Activated T-cell treated with anti-CD3 and anti-CD28 coated beads for 1 hour (primary cell): ENCODE measurements around the gene ZDHHC18.

Source experiments
- DNase-seq: peaks from one replicate; pipeline ENCODE4 v3.0.0-alpha.2; 2020; ENCODE audit warnings: low read depth

The ZDHHC18 gene, protein sequence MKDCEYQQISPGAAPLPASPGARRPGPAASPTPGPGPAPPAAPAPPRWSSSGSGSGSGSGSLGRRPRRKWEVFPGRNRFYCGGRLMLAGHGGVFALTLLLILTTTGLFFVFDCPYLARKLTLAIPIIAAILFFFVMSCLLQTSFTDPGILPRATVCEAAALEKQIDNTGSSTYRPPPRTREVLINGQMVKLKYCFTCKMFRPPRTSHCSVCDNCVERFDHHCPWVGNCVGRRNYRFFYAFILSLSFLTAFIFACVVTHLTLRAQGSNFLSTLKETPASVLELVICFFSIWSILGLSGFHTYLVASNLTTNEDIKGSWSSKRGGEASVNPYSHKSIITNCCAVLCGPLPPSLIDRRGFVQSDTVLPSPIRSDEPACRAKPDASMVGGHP

DNA sequence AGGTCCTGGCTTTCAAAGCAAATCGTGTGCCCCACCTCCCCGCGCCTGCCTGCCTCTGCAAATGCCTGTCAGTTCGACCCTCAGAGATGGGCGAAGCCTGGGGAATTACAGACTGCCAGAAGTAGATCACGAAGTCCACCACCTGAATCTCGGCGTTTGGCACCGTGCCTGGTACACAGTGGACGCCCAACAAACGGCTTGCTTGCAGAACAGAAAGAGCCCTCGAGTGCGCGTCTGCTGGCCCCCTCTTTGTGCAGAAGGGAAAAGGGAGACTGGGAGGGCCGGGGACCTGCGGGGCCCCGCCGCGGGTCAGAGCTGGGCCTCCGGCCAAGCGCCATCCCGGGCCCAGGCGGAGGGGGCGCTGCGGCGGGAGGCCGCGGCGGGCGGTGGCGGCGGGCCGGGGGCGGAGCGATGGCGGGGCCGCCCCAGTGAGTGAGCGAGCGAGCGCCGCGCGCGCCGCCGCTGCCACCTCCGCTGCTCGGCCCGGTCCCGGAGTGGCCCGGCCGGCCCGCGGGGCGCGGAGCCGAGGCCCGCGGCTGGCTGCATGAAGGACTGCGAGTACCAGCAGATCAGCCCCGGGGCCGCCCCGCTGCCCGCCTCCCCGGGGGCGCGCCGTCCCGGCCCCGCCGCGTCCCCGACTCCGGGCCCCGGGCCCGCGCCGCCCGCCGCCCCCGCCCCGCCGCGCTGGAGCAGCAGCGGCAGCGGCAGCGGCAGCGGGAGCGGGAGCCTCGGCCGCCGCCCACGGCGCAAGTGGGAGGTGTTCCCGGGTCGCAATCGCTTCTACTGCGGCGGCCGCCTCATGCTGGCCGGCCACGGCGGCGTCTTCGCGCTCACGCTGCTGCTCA lies at the start of gene ZDHHC18:
Gene ZDHHC18, plus strand, starts transcription at position 428 of the 845 bp plus-strand sequence. Its CDS starts 117 bp downstream, at position 545.
- DNase-seq: peak; percentile 60

DNA sequence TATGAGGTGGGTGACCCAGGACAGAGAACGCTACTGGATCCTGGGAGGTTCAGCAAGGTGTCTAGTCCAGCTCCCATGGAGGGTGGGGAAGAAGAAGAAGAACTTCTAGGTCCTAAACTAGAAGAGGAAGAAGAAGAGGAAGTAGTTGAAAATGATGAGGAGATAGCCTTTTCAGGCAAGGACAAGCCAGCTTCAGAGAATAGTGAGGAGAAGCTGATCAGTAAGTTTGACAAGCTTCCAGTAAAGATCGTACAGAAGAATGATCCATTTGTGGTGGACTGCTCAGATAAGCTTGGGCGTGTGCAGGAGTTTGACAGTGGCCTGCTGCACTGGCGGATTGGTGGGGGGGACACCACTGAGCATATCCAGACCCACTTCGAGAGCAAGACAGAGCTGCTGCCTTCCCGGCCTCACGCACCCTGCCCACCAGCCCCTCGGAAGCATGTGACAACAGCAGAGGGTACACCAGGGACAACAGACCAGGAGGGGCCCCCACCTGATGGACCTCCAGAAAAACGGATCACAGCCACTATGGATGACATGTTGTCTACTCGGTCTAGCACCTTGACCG lies 47.3 kb upstream of the ZDHHC18 start:
- no peak for DNase-seq

DNA sequence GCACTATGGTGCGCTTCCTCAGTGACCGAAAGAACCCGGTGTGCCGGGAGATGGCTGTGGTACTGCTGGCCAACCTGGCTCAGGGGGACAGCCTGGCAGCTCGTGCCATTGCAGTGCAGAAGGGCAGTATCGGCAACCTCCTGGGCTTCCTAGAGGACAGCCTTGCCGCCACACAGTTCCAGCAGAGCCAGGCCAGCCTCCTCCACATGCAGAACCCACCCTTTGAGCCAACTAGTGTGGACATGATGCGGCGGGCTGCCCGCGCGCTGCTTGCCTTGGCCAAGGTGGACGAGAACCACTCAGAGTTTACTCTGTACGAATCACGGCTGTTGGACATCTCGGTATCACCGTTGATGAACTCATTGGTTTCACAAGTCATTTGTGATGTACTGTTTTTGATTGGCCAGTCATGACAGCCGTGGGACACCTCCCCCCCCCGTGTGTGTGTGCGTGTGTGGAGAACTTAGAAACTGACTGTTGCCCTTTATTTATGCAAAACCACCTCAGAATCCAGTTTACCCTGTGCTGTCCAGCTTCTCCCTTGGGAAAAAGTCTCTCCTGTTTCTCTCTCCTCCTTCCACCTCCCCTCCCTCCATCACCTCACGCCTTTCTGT lies 46.0 kb upstream of the ZDHHC18 start:
- DNase-seq: no peak

DNA sequence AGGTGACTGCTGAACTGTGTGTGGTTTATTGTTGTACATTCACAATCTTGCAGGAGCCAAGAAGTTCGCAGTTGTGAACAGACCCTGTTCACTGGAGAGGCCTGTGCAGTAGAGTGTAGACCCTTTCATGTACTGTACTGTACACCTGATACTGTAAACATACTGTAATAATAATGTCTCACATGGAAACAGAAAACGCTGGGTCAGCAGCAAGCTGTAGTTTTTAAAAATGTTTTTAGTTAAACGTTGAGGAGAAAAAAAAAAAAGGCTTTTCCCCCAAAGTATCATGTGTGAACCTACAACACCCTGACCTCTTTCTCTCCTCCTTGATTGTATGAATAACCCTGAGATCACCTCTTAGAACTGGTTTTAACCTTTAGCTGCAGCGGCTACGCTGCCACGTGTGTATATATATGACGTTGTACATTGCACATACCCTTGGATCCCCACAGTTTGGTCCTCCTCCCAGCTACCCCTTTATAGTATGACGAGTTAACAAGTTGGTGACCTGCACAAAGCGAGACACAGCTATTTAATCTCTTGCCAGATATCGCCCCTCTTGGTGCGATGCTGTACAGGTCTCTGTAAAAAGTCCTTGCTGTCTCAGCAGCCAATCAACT lies 45.2 kb upstream of the ZDHHC18 start:
- no peak for DNase-seq

DNA sequence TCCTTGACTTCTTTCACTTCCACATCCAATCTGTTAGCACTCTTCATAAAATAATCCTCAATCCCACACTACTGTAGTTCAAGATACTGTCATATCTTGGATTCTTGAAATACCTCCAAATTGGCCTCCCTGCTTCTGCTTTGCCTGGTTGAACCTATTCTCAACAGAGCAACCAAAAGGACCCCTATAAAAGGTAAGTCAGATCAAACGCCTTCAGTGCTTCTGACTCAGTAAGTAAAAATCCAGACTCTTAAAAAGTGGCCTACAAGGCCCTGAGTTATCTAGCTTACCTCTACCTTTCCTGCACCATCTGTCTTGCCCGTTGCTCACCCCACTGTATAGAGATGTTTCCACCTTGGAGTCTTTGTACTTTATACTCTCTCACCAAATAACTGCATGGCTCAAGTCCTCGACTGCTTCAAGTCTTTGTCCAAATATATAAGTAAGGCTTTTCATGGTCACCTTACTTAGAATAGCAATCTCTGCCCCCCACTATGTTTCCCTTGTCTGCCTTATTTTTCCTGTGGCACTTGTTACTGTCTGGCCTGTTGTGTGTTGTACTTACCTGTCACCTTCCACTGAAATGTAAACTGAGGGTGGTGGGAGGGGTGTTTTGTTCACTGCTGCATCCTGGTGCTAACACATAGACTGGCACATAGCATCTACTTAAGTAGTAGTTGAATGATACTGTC lies 43.8 kb upstream of the ZDHHC18 start:
- DNase-seq: no peak

DNA sequence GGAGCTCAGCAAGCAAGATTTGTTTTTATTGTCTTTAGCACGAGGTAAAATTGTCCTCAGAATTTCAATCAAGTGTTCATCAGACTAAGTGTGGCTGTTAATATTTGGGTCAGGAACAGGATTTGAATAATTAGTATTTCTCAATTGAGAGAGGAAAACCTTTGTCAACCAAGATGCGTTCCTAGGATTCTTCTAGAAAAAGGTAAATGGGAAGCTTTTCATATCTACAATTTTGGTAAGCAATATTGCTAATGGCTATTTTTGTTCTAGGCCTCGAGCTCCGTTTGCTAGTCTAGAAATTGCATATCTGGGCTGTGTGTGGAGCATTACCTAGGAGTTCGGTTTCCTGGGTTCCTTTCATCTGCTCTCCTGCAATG lies 42.9 kb upstream of the ZDHHC18 start:
- no peak for DNase-seq

DNA sequence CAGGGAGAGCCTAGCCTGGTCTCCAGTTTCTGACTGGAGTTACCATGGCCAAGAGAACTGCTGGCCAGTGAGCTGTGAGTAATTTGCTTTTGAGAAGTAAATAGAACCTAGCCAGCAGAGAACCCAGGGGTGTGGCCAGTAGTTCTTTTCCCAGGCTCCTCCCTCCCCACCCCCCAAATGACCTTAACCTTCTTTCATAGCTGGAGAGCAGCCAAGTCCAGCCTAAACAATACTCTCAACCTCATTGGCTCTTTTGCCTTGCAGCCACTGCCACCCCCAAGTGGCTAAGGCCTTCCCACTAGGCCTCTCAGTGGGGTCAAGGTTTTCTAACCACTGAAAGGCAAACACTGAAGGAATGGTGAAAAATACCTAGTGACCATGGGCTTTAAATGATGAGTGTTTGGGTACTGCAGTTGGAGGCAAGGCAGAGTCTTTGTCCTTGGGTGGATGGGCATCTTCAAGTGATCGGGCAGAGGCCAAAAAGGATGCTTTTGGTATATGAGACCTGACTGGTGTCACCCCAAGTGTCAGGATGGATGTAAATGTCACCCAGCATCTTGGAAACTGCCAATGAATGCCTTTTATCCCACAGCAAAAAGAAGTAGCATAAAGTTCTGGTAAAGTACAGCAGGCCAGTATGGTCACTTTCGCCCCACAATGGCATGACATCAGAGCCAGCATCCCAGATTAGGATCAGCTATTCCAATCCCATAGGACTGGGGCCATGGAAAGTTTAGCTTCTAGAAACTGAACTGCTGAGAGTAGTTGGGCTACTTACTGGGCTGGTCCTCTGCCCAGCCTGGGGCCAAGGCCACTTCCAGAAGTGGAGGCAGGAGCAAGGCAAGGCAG lies 42.2 kb upstream of the ZDHHC18 start:
- DNase-seq: no peak

DNA sequence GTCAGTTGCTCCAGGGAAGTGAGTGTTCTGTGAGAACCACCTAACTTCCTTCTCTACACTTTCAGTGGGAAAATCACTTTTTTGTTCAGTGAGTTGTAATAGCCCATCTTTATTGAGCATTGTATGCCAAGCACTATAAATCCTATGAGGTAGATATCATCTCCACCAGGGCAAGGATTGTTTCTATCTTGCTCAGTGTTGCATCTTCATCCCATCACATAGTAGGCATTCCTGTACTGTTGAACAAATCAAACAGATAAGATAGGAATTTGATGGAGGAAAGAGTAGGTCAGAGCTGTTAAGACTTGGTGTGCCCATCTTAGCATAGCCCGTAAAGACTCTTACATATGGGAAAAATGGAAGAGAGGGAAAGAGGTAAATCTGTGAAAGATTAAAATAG lies 41.6 kb upstream of the ZDHHC18 start:
- DNase-seq: no peak

DNA sequence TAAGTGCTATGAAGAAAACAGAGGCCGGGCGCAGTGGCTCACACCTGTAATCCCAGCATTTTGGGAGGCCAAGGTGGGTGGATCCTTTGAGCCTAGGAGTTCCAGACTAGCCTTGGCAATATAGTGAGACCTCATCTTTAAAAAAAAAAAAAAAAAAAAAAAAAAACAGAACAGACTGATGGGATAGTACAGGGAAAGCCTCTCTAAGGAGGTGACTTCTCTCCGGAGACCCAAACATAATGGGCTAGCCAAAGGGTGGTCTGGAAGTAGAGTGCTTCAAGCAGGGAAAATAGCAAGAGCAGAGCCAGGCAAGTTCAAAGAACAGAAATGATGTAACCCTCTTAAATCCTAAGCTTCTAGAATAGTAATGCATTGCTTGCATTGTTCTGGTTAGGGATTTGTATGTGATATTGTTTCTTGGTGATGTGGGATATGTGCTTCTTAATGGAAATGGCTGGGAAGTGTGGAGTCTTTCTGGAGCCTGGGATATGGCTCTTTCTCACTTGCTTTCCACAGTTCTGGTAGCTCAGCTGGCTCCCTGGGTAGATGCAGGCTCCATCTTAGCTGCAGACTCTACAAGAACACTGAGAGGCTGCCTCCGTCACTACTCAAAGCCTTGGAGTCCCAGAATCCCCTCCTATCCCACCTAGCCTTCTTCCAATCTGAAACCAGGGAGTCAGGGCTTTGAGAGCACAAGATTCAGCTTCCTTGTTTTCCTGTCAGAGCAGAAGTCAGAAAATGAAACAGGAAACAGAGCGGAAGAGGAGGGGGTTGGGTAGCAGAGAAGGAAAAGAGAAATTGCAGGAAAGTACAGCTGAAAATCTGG lies 40.7 kb upstream of the ZDHHC18 start:
- no peak for DNase-seq

DNA sequence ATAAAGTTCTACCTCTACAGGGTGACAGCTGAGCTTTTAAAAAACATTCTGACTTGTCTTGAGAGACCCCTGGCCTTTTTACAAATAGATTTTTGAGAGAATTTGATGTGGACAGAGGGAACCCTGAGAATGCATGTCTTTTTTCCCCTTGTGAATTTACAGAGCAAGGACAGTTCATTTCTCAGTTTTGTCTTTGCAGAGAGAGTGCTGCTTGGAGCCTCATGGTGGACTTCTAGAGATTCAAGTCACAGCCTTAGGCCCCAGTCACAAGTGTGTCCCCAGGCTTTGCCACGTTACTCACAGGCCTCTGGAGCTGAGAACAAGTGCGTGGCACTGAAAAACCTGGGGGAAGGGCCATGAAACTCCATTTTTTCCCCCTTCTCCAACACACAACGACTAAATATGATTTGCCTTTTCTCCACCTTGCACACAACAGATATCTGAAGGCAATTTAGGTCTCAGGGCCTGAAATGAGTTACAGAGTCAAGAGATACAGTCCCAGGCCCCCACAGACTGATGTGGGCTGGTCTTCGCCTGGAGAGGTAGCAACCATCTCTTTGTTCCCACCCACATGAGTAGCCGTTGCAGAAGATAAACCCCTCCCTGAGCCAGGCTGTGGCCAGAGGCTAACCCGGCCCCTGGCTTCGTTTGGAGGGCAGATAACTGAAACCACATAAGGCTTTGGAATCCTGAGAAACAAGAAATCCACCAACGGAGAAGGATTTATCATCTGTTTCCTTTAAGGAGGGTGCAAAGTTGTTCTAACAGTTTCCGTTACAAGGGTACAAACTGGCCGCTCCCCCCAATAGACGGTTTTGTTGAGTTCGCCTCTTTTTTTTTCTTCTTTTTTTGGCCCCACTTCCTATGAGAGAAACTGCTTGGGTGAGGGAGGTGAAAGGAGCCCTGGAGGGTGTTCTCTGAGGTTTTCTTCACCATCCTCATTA lies 39.8 kb upstream of the ZDHHC18 start:
- no peak for DNase-seq

DNA sequence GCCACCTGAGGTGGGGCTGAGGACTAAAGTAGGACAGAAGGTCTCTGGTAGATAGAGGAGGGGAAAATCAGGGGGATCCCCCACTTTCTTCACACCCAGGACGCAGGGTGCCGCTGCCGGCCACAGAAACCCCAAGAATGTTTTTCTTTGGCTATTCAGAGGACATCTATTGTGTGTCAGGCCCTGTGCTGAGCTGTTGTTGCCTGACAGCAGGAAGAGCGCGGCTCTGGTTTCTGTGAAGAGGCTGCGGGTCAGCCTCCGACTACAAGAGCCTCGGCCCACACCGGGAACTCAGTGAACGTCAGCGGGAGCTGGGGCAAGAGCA lies 39.1 kb upstream of the ZDHHC18 start:
- DNase-seq: no peak

DNA sequence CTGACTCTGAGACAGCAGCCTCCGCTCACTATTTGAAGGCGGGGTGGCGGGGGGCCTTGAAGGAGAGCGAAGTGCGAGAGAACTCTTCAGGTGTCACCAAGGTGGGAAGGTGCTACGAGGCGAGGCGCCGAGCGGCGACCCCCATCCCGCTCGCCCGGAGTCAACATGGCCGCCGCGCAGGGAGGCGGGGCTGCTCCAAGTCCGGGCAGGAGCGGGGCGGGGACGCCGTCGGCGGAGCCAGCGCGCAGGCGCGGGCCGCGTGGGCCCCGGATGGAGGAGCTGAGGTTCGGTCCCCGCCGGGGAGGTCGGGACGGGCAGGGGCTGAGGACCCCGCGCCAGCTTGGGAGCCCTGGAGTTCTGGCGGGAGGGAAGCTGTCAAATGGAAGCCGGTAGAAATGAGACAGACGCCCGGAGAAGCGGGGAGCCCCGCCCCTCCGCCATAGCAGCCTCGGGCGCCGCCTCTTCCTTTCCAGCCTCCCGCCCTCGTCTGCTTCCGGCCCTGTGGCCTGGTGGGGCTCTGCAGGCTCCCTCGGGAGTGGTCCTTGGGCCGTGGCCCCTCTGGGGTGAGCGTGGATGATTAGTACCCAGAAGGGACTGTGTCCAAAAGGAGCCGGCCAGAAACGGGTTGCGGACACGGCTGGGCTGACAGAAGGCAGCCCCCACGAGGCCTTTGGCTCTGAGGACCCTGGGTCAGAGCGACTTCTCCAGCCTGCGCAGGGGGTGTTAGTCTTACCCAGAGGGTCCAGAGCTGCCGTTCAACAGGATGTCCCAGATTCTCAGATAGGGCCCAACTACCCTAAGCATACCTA lies 38.6 kb upstream of the ZDHHC18 start, which contains the start of gene PIGV:
Gene PIGV, plus strand, starts transcription at position 245 of the 809 bp plus-strand sequence. CDS start 2,866 bp downstream, outside the sequence.
- DNase-seq: peak; percentile 86

DNA sequence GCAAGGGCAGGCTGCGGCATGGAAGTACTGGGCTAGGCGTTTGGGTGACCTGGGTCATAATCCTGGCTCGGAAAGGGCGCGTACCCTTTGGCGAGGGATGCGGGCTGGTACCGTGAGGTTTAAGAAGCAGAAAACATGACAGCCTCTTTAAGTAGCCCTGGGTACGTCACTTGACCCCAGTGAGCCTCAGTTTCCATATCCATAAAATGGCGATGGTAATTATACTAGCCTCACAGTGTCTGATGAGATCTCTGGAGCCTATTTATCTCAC lies 38.0 kb upstream of the ZDHHC18 start:
- DNase-seq: no peak

DNA sequence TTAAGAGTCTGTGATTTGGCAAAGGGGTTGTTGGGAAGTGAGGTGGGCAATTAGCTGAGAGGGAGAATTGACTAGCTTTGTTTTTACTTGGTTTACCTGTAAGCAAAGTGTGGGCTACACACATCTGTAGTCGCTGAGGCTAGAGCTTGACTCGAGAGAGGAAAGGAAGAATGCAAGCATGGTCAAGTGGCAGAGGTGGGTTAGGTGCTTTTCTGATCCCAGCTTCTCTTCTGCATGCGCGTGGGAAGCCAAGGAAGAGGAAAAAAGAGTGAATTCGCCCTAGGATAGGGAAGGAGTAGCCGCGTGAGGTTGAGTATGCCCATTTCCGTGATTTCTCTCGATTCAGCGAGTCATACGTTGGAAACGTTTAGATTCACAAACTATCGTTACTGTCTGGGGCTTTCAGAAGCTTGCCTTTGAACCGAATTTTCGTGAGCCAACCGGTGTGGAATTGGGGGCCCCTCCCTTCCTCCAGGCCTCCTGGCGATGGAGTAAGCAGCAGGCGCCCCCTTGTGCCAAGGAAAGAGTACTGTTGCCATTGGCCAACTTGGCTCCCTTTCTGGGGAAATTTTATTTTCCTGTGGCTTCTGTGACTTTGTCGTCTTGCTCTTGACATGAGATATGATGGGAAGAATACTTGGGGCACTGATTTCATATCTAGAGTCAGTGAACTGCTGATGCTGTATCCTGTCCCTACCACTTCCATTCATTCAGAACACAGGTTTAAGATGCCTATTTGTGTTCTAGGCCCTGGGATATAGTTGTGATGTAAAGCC lies 37.5 kb upstream of the ZDHHC18 start:
- DNase-seq: peak; percentile 80

DNA sequence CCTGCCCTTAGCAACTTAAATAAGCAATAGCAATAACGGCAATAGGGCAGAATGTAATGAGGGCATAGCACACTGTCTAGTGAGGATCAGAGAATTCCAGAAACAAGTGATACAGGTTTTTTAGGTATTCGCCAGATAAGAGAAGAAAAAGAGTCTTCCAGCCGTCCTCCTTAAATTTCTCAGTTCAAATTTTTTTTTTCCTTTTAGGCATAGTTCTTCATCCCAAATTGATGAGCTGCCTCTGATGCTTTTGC lies 36.9 kb upstream of the ZDHHC18 start:
- DNase-seq: no peak

DNA sequence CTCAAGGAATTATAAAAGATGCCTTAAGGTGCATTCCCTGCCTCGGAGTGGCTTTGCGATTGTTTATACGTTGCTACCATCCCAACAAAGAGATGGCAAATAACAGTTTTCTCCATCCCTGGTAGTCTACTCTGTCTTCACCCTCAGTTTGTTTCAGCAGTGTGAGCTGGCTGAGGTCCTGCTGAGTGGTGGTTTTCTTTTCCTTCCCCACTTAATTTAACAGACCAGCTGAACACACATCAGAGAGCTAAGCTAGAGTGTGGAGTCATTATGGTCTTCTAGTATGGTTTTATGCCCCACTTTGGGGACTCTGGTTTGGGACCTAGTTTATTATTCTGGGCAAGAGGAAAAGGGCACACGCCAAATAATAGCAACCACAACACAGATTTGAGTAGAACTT lies 36.6 kb upstream of the ZDHHC18 start:
- no peak for DNase-seq

DNA sequence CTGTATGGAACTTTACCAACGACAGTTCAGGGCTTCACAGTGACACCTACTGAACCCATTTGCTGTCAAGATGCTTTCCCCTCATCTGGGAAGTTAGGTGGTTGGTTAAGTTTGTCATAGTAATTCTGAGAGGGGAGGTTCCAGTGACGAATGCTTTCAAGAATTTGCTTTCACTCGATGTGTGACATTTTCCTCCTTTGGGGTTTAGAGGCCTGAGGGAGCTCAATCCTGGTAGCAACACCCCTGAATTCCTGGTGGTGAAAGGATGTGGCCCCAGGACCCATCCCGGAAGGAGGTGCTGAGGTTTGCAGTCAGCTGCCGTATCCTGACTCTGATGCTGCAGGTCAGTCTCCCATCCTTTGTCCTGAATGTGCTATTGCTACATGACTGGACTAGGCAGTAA lies 35.9 kb upstream of the ZDHHC18 start:
- no peak for DNase-seq
